Neural cell (in vitro differentiated cells): ENCODE data around the gene AFTPH. TPM values are rescaled to one million over a fixed set of nuclear protein-coding genes. Genes with fewer than 3 reads are reported as not detected.

Source experiments
- H2AFZ ChIP-seq: fragments of 200-600, 300-800 bp; sonication (generic), shearing (Covaris generic); 2 replicates; pipeline ENCODE4 v1.6.0; 2014; ENCODE audit warnings: low read depth, mild to moderate bottlenecking, antibody characterized with exemption, low read length, moderate library complexity
- H3F3A ChIP-seq: fragments of 200-600 bp; shearing (Covaris generic); 2 replicates; pipeline ENCODE4 v1.6.1; 2016; ENCODE audit warnings: mild to moderate bottlenecking, moderate library complexity, mixed read lengths, antibody characterized with exemption, low read length; ENCODE audit not compliant: insufficient read depth, poor library complexity, severe bottlenecking
- H3K27ac ChIP-seq: fragments of 200-600, 300-800 bp; sonication (generic), shearing (Covaris generic); 2 replicates; pipeline ENCODE4 v1.5.1; 2014; ENCODE audit warnings: mild to moderate bottlenecking, low read length, moderate library complexity
- H3K27me3 ChIP-seq: fragments of 300-800, 200-600 bp; sonication (generic), shearing (Covaris generic); 2 replicates; pipeline ENCODE4 v1.6.0; 2014; ENCODE audit warnings: mild to moderate bottlenecking, low read depth, low read length, moderate library complexity; ENCODE audit not compliant: insufficient read depth
- H3K36me3 ChIP-seq: fragments of 300-800, 200-600 bp; sonication (generic), shearing (Covaris generic); 2 replicates; pipeline ENCODE4 v1.5.1; 2014; ENCODE audit warnings: mild to moderate bottlenecking, antibody characterized with exemption, low read length, moderate library complexity; ENCODE audit not compliant: insufficient read depth
- H3K4me2 ChIP-seq: fragments of 300-800, 200-600 bp; sonication (generic), shearing (Covaris generic); 2 replicates; pipeline ENCODE4 v1.6.0; 2014; ENCODE audit warnings: mild to moderate bottlenecking, low read length
- H3K4me3 ChIP-seq: fragments of 300-800, 200-600 bp; sonication (generic), shearing (Covaris generic); 2 replicates; pipeline ENCODE4 v1.5.1; 2014; ENCODE audit warnings: mild to moderate bottlenecking, low read length, moderate library complexity
- H3K79me2 ChIP-seq: fragments of 200-600 bp; shearing (Covaris generic); replicated peaks from 2 replicates; pipeline ENCODE4 v1.6.0; 2014; ENCODE audit warnings: mild to moderate bottlenecking, low read length, moderate library complexity; ENCODE audit not compliant: insufficient read depth
- H3K9ac ChIP-seq: fragments of 300-800, 200-600 bp; sonication (generic), shearing (Covaris generic); 2 replicates; pipeline ENCODE4 v1.6.1; 2016; ENCODE audit warnings: mild to moderate bottlenecking, low read length, mixed read lengths
- H3K9me2 ChIP-seq: fragments of 200-600 bp; shearing (Covaris generic); 2 replicates; pipeline ENCODE4 v1.6.1; 2016; ENCODE audit warnings: mild to moderate bottlenecking, low read length, mixed read lengths; ENCODE audit not compliant: insufficient read depth
- H3K9me3 ChIP-seq: fragments of 200-600, 300-800 bp; sonication (generic), shearing (Covaris generic); 2 replicates; pipeline ENCODE4 v1.6.1; 2016; ENCODE audit warnings: mild to moderate bottlenecking, mixed run types, low read length, moderate library complexity, mixed read lengths
- H4K20me1 ChIP-seq: fragments of 200-600 bp; shearing (Covaris generic); 2 replicates; pipeline ENCODE4 v1.6.1; 2016; ENCODE audit warnings: mild to moderate bottlenecking, mixed run types; ENCODE audit not compliant: insufficient read depth
- CTCF ChIP-seq: fragments of 450-650 bp; IDR thresholded peaks from 2 replicates; pipeline ENCODE4 v1.5.1; 2014; ENCODE audit warnings: antibody characterized with exemption, mild to moderate bottlenecking, moderate library complexity; ENCODE audit not compliant: poor library complexity, severe bottlenecking
- EP300 ChIP-seq: fragments of 450-650 bp; conservative IDR thresholded peaks from 2 replicates; pipeline ENCODE4 v1.6.1; 2014; ENCODE audit warnings: antibody characterized with exemption, mild to moderate bottlenecking, moderate library complexity; ENCODE audit not compliant: poor library complexity, severe bottlenecking
- EZH2 ChIP-seq: fragments of 200-600, 300-800 bp; shearing (Covaris generic), sonication (generic); IDR thresholded peaks from 2 replicates; pipeline ENCODE4 v1.6.1; 2014; ENCODE audit warnings: antibody characterized with exemption, low read length, borderline replicate concordance, mild to moderate bottlenecking; ENCODE audit not compliant: insufficient read depth, poor library complexity, severe bottlenecking
- MXI1 ChIP-seq: fragments of 450-650 bp; conservative IDR thresholded peaks from 2 replicates; pipeline ENCODE4 v1.6.1; 2014; ENCODE audit warnings: antibody characterized with exemption, mild to moderate bottlenecking; ENCODE audit not compliant: poor library complexity, severe bottlenecking
- POLR2AphosphoS5 ChIP-seq: IDR thresholded peaks from 2 replicates; pipeline ENCODE4 v1.6.1; 2012
- RAD21 ChIP-seq: fragments of 450-650 bp; conservative IDR thresholded peaks from 2 replicates; pipeline ENCODE4 v1.6.1; 2014; ENCODE audit warnings: antibody characterized with exemption, mild to moderate bottlenecking, moderate library complexity
- REST ChIP-seq: IDR thresholded peaks from 2 replicates; pipeline ENCODE4 v1.6.1; 2012; ENCODE audit warnings: borderline replicate concordance
- SMC3 ChIP-seq: fragments of 450-650 bp; conservative IDR thresholded peaks from 2 replicates; pipeline ENCODE4 v1.6.1; 2014; ENCODE audit warnings: antibody characterized with exemption, mild to moderate bottlenecking, moderate library complexity; ENCODE audit not compliant: poor library complexity
- TAF1 ChIP-seq: IDR thresholded peaks from 2 replicates; pipeline ENCODE4 v1.6.1; 2012; ENCODE audit warnings: low read depth
- polyA plus RNA-seq: library from polyadenylated mRNA; depleted of rRNA; stranded (reverse); fragments of >200 nt; gene quantifications from 2 replicates; pipeline ENCODE4 v1.2.3, GENCODE V29; 2014

The AFTPH gene
- polyA plus RNA-seq, 1 donor from 2014 or later = 63.0 TPM

GRCh38 chr2:64565949-64566710 is 42.0 kb downstream of the AFTPH start:
- Histone ChIP-seq H3K36me3 (peaks cover 2% of the 10 kb centered on the region), H3K27ac (no peak overlapping the region), H2AFZ (no peak overlapping the region), H3K4me2 (no peak overlapping the region), H4K20me1 (no peaks in the 10 kb centered on the region), H3K27me3 (no peaks in the 10 kb centered on the region), H3K9ac (no peak overlapping the region), H3K9me2 (no peaks in the 10 kb centered on the region), H3K79me2 (no peaks in the 10 kb centered on the region), H3K9me3 (no peaks in the 10 kb centered on the region), H3F3A (no peaks in the 10 kb centered on the region), H3K4me3 (no peak overlapping the region)
- no peak for TF ChIP-seq EZH2
- no peak for TF ChIP-seq CTCF
- no peak for TF ChIP-seq SMC3
- no peak for TF ChIP-seq RAD21
- TF ChIP-seq POLR2AphosphoS5 = no peak
- no peak for TF ChIP-seq MXI1
- no peak for TF ChIP-seq REST
- no peak for TF ChIP-seq EP300
- TF ChIP-seq TAF1 = no peak

- Histone ChIP-seq H3K27ac (no peak overlapping the region), H3K9me2 (no peaks in the 10 kb centered on the region), H3K9me3 (no peaks in the 10 kb centered on the region)
Measured at GRCh38 chr2:64567473-64567872, 43.3 kb downstream of the AFTPH start.

More at GRCh38 chr2:64567473-64567872, 43.3 kb downstream of the AFTPH start:
- Histone ChIP-seq H3K36me3 (peaks cover 5% of the 10 kb centered on the region), H3K4me2 (no peak overlapping the region), H2AFZ (no peak overlapping the region), H3K9ac (no peak overlapping the region), H3K4me3 (no peak overlapping the region), H4K20me1 (no peaks in the 10 kb centered on the region), H3F3A (no peaks in the 10 kb centered on the region), H3K79me2 (no peaks in the 10 kb centered on the region), H3K27me3 (no peaks in the 10 kb centered on the region)
- TF ChIP-seq EZH2 = no peak
- no peak for TF ChIP-seq POLR2AphosphoS5
- no peak for TF ChIP-seq EP300
- TF ChIP-seq MXI1 = no peak
- TF ChIP-seq REST = no peak
- TF ChIP-seq SMC3 = no peak
- TF ChIP-seq TAF1 = no peak
- no peak for TF ChIP-seq RAD21
- TF ChIP-seq CTCF = no peak
